Measurements from ENCODE around the gene CEP72. TPM values are rescaled to one million over a fixed set of nuclear protein-coding genes. Genes with fewer than 3 reads are reported as not detected.

The CEP72 gene
- total RNA-seq, 1 donor from 2014 or later: 7.0 TPM

DNA sequence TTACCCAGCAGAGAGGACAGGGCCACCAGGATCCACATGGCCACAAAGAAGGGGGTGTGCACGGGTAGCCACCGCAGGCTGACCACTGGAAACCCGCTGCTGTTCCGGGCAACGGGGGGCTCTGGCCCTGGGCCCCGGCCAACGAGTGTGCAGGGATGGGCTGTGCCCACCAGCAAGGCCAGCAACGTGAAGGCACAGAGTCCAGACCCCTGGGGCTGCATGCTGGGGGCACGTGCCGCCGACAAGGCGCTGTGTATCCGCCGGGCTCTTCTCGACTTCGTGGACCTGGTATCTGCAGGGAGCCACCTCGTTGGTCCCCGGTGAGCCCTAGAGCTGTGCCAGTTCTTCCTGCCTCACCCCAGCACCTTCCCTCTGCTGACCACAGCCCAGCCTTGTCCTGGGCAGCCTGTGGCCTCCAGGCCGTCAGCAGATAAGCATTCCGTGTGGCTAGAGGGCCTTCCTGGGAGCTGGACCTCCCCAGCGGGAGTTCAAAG lies 42.2 kb upstream of the CEP72 start:
- DNase-seq (ENCODE audit: low read depth): no peak
- H3K27me3 ChIP-seq (ENCODE audit: insufficient read depth, low read length): peaks cover 30% of the 10 kb centered on the region
- H4K20me1 ChIP-seq (ENCODE audit: insufficient read depth, low read length): no peaks in the 10 kb centered on the region
- no peak for FAIRE-seq
- Mint-ChIP-seq H3K4me1 (ENCODE audit: low read depth, unreplicated experiment) (no peaks in the 10 kb centered on the region), H3K27ac (ENCODE audit: unreplicated experiment) (no peak overlapping the region), H3K36me3 (ENCODE audit: low read depth, unreplicated experiment) (peaks cover 4% of the 10 kb centered on the region), H3K9me3 (ENCODE audit: unreplicated experiment) (peaks cover 12% of the 10 kb centered on the region), H3K4me3 (ENCODE audit: unreplicated experiment) (no peak overlapping the region), H3K27me3 (ENCODE audit: low read depth, unreplicated experiment) (peaks cover 48% of the 10 kb centered on the region)
- no peak for TF ChIP-seq EZH2 (IDR thresholded peaks at IDR 0.05; ENCODE audit: insufficient read depth, low read length)
- TF ChIP-seq CTCF (IDR thresholded peaks at IDR 0.05; ENCODE audit: insufficient read depth, low read depth, low read length): no peak
- no peak overlapping the region for H3K9ac ChIP-seq (ENCODE audit: low read length)
- no peaks in the 10 kb centered on the region for H3K79me2 ChIP-seq (ENCODE audit: insufficient read depth, low read length)
- H3K9me3 ChIP-seq (ENCODE audit: insufficient read depth, low read depth, low read length): peaks cover 7% of the 10 kb centered on the region
- H3K27ac ChIP-seq (ENCODE audit: low read depth, low read length): no peak overlapping the region
- H3K4me3 ChIP-seq (ENCODE audit: insufficient read depth, low read depth, low read length): no peak overlapping the region
- H3K4me2 ChIP-seq (ENCODE audit: low read length): no peak overlapping the region
- no peaks in the 10 kb centered on the region for H3K36me3 ChIP-seq (ENCODE audit: insufficient read depth, low read length)
- H3K4me1 ChIP-seq (ENCODE audit: insufficient read depth, low read length): no peaks in the 10 kb centered on the region
- H2AFZ ChIP-seq (ENCODE audit: low read depth, low read length): no peak overlapping the region

DNA sequence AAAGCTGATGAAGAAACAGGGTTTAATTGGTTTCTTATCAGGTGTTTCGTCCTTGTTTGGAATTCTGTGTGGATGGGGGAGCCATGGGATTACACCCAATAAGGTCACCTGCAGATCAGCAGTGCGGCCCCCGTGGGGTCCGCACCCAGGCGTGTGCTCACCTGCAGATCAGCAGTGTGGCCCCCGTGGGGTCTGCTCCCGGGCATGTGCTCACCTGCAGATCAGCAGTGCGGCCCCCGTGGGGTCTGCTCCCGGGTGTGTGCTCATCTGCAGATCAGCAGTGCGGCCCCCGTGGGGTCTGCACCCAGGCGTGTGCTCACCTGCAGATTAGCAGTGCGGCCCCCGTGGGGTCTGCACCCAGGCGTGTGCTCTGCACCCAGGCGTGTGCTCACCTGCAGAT lies 41.7 kb upstream of the CEP72 start:
- FAIRE-seq (no peak), DNase-seq (ENCODE audit: low read depth) (no peak)
- peaks cover 4% of the 10 kb centered on the region for H3K36me3 Mint-ChIP-seq (ENCODE audit: low read depth, unreplicated experiment)
- no peak overlapping the region for H3K4me2 ChIP-seq (ENCODE audit: low read length)
- no peaks in the 10 kb centered on the region for H3K79me2 ChIP-seq (ENCODE audit: insufficient read depth, low read length)
- no peaks in the 10 kb centered on the region for H3K4me1 Mint-ChIP-seq (ENCODE audit: low read depth, unreplicated experiment)
- peaks cover 34% of the 10 kb centered on the region for H3K27me3 ChIP-seq (ENCODE audit: insufficient read depth, low read length)
- H3K36me3 ChIP-seq (ENCODE audit: insufficient read depth, low read length): no peaks in the 10 kb centered on the region
- H3K9ac ChIP-seq (ENCODE audit: low read length): no peak overlapping the region
- peaks cover 9% of the 10 kb centered on the region for H3K9me3 ChIP-seq (ENCODE audit: insufficient read depth, low read depth, low read length)
- H3K27me3 Mint-ChIP-seq (ENCODE audit: low read depth, unreplicated experiment): peaks cover 52% of the 10 kb centered on the region
- TF ChIP-seq EZH2 (IDR thresholded peaks at IDR 0.05; ENCODE audit: insufficient read depth, low read length): no peak
- no peak for TF ChIP-seq CTCF (IDR thresholded peaks at IDR 0.05; ENCODE audit: insufficient read depth, low read depth, low read length)
- no peak overlapping the region for H2AFZ ChIP-seq (ENCODE audit: low read depth, low read length)
- no peaks in the 10 kb centered on the region for H3K4me1 ChIP-seq (ENCODE audit: insufficient read depth, low read length)
- no peak overlapping the region for H3K27ac Mint-ChIP-seq (ENCODE audit: unreplicated experiment)
- H3K9me3 Mint-ChIP-seq (ENCODE audit: unreplicated experiment): peaks cover 16% of the 10 kb centered on the region
- no peak overlapping the region for H3K4me3 Mint-ChIP-seq (ENCODE audit: unreplicated experiment)
- H3K4me3 ChIP-seq (ENCODE audit: insufficient read depth, low read depth, low read length): no peak overlapping the region
- no peaks in the 10 kb centered on the region for H4K20me1 ChIP-seq (ENCODE audit: insufficient read depth, low read length)
- H3K27ac ChIP-seq (ENCODE audit: low read depth, low read length): no peak overlapping the region

GRCh38 chr5:570886-571285 lies 41.3 kb upstream of the CEP72 start:
- H3K4me1 Mint-ChIP-seq (ENCODE audit: low read depth, unreplicated experiment): no peaks in the 10 kb centered on the region
- Histone ChIP-seq H3K4me3 (ENCODE audit: insufficient read depth, low read depth, low read length) (no peak overlapping the region), H3K27me3 (ENCODE audit: insufficient read depth, low read length) (peaks cover 32% of the 10 kb centered on the region), H3K9ac (ENCODE audit: low read length) (no peak overlapping the region), H3K79me2 (ENCODE audit: insufficient read depth, low read length) (no peaks in the 10 kb centered on the region), H4K20me1 (ENCODE audit: insufficient read depth, low read length) (no peaks in the 10 kb centered on the region), H3K27ac (ENCODE audit: low read depth, low read length) (no peak overlapping the region), H2AFZ (ENCODE audit: low read depth, low read length) (no peak overlapping the region), H3K9me3 (ENCODE audit: insufficient read depth, low read depth, low read length) (peaks cover 10% of the 10 kb centered on the region), H3K4me1 (ENCODE audit: insufficient read depth, low read length) (no peaks in the 10 kb centered on the region), H3K36me3 (ENCODE audit: insufficient read depth, low read length) (no peaks in the 10 kb centered on the region), H3K4me2 (ENCODE audit: low read length) (no peak overlapping the region)
- no peak overlapping the region for H3K27ac Mint-ChIP-seq (ENCODE audit: unreplicated experiment)
- H3K36me3 Mint-ChIP-seq (ENCODE audit: low read depth, unreplicated experiment): peaks cover 4% of the 10 kb centered on the region
- FAIRE-seq (no peak), DNase-seq (ENCODE audit: low read depth) (no peak)
- H3K4me3 Mint-ChIP-seq (ENCODE audit: unreplicated experiment): no peak overlapping the region
- peaks cover 55% of the 10 kb centered on the region for H3K27me3 Mint-ChIP-seq (ENCODE audit: low read depth, unreplicated experiment)
- TF ChIP-seq CTCF (IDR thresholded peaks at IDR 0.05; ENCODE audit: insufficient read depth, low read depth, low read length): no peak
- no peak for TF ChIP-seq EZH2 (IDR thresholded peaks at IDR 0.05; ENCODE audit: insufficient read depth, low read length)
- H3K9me3 Mint-ChIP-seq (ENCODE audit: unreplicated experiment): peaks cover 20% of the 10 kb centered on the region

Measured in astrocyte (in vitro differentiated cells and primary cell).